Kidney (tissue), 14 donors: ENCODE measurements around the gene ATP13A3. TPM values are rescaled to one million over a fixed set of nuclear protein-coding genes. Genes with fewer than 3 reads are reported as not detected.
A peak's percentile ranks its signal among the peaks of the same experiment; 100 is the strongest.
"Not testable (repeated sequence)": the region's sequence is repeated elsewhere in the genome, so short reads cannot be mapped to it uniquely, and the experiment has no call there.

Source experiments
- DNase-seq, 5 donors: peaks; one replicate each; pipeline ENCODE4 v3.0.0-alpha.2; 2013 to 2020
- FAIRE-seq: peaks from 2 replicates; lab custom pipeline; 2012; peaks lifted over from hg19 to GRCh38; lab: Jason Lieb, UNC
- H3K27ac ChIP-seq, 2 donors: one replicate each; pipeline ENCODE4 v1.7.0; 2013; ENCODE audit warnings: low read depth in 2 of 2, low read length in 2 of 2, inconsistent platforms in 1 of 2
- H3K27me3 ChIP-seq: one replicate; pipeline ENCODE4 v1.7.1; 2013; ENCODE audit warnings: low read length, inconsistent platforms; ENCODE audit not compliant: control insufficient read depth, insufficient read depth
- H3K36me3 ChIP-seq, 3 donors: one replicate each; pipeline versions ENCODE4 v1.7.0 to v1.7.1; 2013; ENCODE audit warnings: low read length in 3 of 3, control low read depth in 1 of 3, inconsistent platforms in 1 of 3; ENCODE audit not compliant: insufficient read depth in 3 of 3, control insufficient read depth in 2 of 3
- H3K4me1 ChIP-seq, 3 donors: one replicate each; pipeline versions ENCODE4 v1.7.0 to v1.7.1; 2013; ENCODE audit warnings: low read length in 3 of 3, inconsistent platforms in 1 of 3, low read depth in 1 of 3; ENCODE audit not compliant: control insufficient read depth in 2 of 3, insufficient read depth in 2 of 3
- H3K4me3 ChIP-seq, 3 donors: one replicate each; pipeline versions ENCODE4 v1.7.0 to v1.8.1; 2013; ENCODE audit warnings: low read length in 3 of 3, control low read depth in 1 of 3, inconsistent platforms in 1 of 3
- H3K9ac ChIP-seq, 3 donors: one replicate each; pipeline versions ENCODE4 v1.7.0 to v1.7.1; 2013; ENCODE audit warnings: low read length in 3 of 3, control low read depth in 1 of 3, inconsistent platforms in 1 of 3
- H3K9me3 ChIP-seq, 3 donors: one replicate each; pipeline versions ENCODE4 v1.7.0 to v1.7.1; 2013; ENCODE audit warnings: low read length in 3 of 3, control low read depth in 1 of 3, inconsistent platforms in 1 of 3; ENCODE audit not compliant: control insufficient read depth in 2 of 3, insufficient read depth in 1 of 3
- intact Hi-C: fragments of 100-400 bp; cut with DNase I; formaldehyde crosslinking; loops from one replicate; pipeline ENCODE4 v1.11.1; 2022
- polyA plus RNA-seq: library from polyadenylated mRNA; stranded (reverse); fragments of 350-450 nt; fragmentation: Illumina TruSeq; extraction: RNeasy Lipid Tissue Mini Kit (QIAGEN cat#74804); gene quantifications from one replicate; pipeline ENCODE4 v1.2.3, GENCODE V29; 2014; ENCODE audit warnings: low read depth, low replicate concordance; ENCODE audit not compliant: insufficient read depth
- total RNA-seq: library from RNA; stranded (reverse); fragmentation: NEBNext Ultra II Directional; extraction: Animal tissue kit (Norgen Biotek cat#: 25700); gene quantifications from one replicate; pipeline ENCODE4 v1.2.1, GENCODE V29; 2021
- TF ChIP-seq, protein P1 (sequence below): IDR thresholded peaks from 3 replicates; pipeline ENCODE4 v1.5.1; 2012; ENCODE audit warnings: mild to moderate bottlenecking, moderate library complexity, borderline replicate concordance; ENCODE audit not compliant: insufficient read depth; ENCODE audit errors: extremely low read depth
- donor health status: control.
- donor health status: control.
- donor health status: control.
- donor health status: control.
- donor health status: control.
- donor health status: DM: yes; HTN: yes; CAD: no.
- donor health status: Normal renal cell carcinoma (clear cell type).

ATP13A3 gene
- total and polyA plus RNA-seq, 2 donors from 2014 or later = 15.3 to 103 TPM

DNA sequence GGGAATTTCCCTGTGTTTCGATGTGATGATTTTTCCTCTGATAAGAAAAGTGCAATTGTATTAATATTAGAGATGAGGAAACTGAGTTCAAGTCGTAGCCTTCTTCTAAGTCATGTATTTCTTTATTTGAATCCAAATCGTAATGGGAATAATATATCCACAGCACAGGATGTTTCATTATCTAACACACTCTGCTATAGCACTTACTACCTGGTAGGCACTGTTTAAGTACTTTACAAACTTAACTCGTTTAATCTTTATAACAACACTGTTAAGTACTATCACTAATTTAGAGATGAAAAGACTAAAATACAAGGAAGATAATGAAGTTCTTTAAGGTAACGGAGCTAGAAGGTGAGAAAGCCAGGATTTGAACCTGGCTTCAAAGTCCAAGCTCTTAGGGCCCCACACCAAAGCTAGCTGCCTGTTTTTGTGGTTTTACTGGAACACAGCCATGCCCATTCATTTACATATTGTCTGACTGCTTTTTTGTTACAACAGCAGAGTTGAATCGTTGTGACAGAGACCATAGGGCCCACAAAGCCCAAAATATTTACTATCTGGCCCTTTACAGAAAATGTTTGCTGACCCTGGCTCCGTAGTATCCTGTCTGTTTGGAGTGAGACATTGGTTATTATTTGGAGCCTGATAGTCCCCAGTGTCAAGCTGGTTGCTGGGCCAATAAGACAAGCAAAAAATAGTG lies 9.6 kb upstream of the ATP13A3 start:
- H3K9me3 ChIP-seq = no peaks in the 10 kb centered on the region
- TF ChIP-seq, protein P1, sequence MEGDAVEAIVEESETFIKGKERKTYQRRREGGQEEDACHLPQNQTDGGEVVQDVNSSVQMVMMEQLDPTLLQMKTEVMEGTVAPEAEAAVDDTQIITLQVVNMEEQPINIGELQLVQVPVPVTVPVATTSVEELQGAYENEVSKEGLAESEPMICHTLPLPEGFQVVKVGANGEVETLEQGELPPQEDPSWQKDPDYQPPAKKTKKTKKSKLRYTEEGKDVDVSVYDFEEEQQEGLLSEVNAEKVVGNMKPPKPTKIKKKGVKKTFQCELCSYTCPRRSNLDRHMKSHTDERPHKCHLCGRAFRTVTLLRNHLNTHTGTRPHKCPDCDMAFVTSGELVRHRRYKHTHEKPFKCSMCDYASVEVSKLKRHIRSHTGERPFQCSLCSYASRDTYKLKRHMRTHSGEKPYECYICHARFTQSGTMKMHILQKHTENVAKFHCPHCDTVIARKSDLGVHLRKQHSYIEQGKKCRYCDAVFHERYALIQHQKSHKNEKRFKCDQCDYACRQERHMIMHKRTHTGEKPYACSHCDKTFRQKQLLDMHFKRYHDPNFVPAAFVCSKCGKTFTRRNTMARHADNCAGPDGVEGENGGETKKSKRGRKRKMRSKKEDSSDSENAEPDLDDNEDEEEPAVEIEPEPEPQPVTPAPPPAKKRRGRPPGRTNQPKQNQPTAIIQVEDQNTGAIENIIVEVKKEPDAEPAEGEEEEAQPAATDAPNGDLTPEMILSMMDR = no peak
- H3K9ac ChIP-seq = no peak overlapping the region
- H3K4me1 ChIP-seq = peaks cover 0 to 16% (median 6%) of the 10 kb centered on the region in 3 donors
- no peak overlapping the region for H3K4me3 ChIP-seq
- no peak for DNase-seq
- no peaks in the 10 kb centered on the region for H3K27me3 ChIP-seq
- intact Hi-C loops = no loop called here
- no peak for FAIRE-seq
- H3K36me3 ChIP-seq = no peaks in the 10 kb centered on the region
- H3K27ac ChIP-seq = peak overlapping the region in 1 of 2 donors; percentile 41

GRCh38 chr3:194494951-194495374 lies 8.2 kb upstream of the ATP13A3 start:
- H3K4me1 ChIP-seq = peaks cover 0 to 16% (median 6%) of the 10 kb centered on the region in 3 donors

GRCh38 chr3:194493995-194494927 lies 7.5 kb upstream of the ATP13A3 start:
- DNase-seq, H3K36me3 ChIP-seq, FAIRE-seq, H3K9ac ChIP-seq, intact Hi-C loops, H3K4me3 ChIP-seq, H3K27ac ChIP-seq, H3K9me3 ChIP-seq, H3K27me3 ChIP-seq: not testable (repeated sequence)
- H3K4me1 ChIP-seq = peaks cover 0 to 16% (median 6%) of the 10 kb centered on the region in 3 donors

More at GRCh38 chr3:194494951-194495374, 8.2 kb upstream of the ATP13A3 start:
- DNase-seq = no peak
- Histone ChIP-seq H3K27me3 (no peaks in the 10 kb centered on the region), H3K9me3 (no peaks in the 10 kb centered on the region), H3K27ac (no peak overlapping the region), H3K4me3 (no peak overlapping the region), H3K9ac (no peak overlapping the region), H3K36me3 (no peaks in the 10 kb centered on the region)
- no peak for FAIRE-seq
- intact Hi-C loops = no loop called here
- TF ChIP-seq, protein P1 = no peak

- DNase-seq (no peak), FAIRE-seq (no peak)
- H3K27me3 ChIP-seq = no peaks in the 10 kb centered on the region
- no peak overlapping the region for H3K27ac ChIP-seq
- H3K9ac ChIP-seq = no peak overlapping the region
- H3K4me3 ChIP-seq = no peak overlapping the region
- TF ChIP-seq, protein P1 = no peak
- H3K4me1 ChIP-seq = peaks cover 0 to 5% (median 4%) of the 10 kb centered on the region in 3 donors
- no peaks in the 10 kb centered on the region for H3K9me3 ChIP-seq
- H3K36me3 ChIP-seq = no peaks in the 10 kb centered on the region
- intact Hi-C loops = no loop called here
These were observed 5.2 kb upstream of the ATP13A3 start for GRCh38 chr3:194492001-194492400.
